HFFc6 (cell line): ENCODE results near the gene C9orf78. TPM values are rescaled to one million over a fixed set of nuclear protein-coding genes. Genes with fewer than 3 reads are reported as not detected.
A peak's percentile ranks its signal among the peaks of the same experiment; 100 is the strongest.

Experiments used
- DNase-seq: peaks from one replicate; pipeline ENCODE4 v3.0.0-alpha.2; 2018
- H3K27ac Mint-ChIP-seq: 2 replicates; pipeline ENCODE4 v1.8.0; 2020; ENCODE audit warnings: mild to moderate bottlenecking, mixed read lengths
- H3K27me3 Mint-ChIP-seq: 2 replicates; pipeline ENCODE4 v1.8.0; 2021; ENCODE audit warnings: mild to moderate bottlenecking, moderate library complexity, mixed read lengths; ENCODE audit not compliant: insufficient read depth
- H3K36me3 Mint-ChIP-seq: 2 replicates; pipeline ENCODE4 v1.8.0; 2021; ENCODE audit warnings: low read depth, mixed read lengths
- H3K4me1 Mint-ChIP-seq: 2 replicates; pipeline ENCODE4 v1.8.0; 2020; ENCODE audit warnings: low read depth, mixed read lengths
- H3K4me3 Mint-ChIP-seq: 2 replicates; pipeline ENCODE4 v1.8.0; 2020; ENCODE audit warnings: mild to moderate bottlenecking, moderate library complexity, mixed read lengths
- H3K9me3 Mint-ChIP-seq: 2 replicates; pipeline ENCODE4 v1.8.0; 2020; ENCODE audit warnings: mild to moderate bottlenecking, mixed read lengths
- CTCF ChIP-seq: fragments of 200-600 bp; sonication (generic); IDR thresholded peaks from 2 replicates; pipeline ENCODE4 v1.5.0; 2021; ENCODE audit warnings: antibody characterized with exemption, mild to moderate bottlenecking
- microRNA-seq: library from miRNA; unstranded; fragments of <30 nt; microRNA quantifications from one replicate; pipeline ENCODE4, GENCODE V29; 2019
- total RNA-seq, 6 experiments: library from RNA; stranded (reverse); fragmentation: NEBNext Ultra II Directional; extraction: Animal tissue kit (Norgen Biotek cat#: 25700); gene quantifications; 2 replicates in 1 of 6; 3 replicates in 5 of 6; pipeline ENCODE4 v1.2.3, GENCODE V29; 2021

The C9orf78 gene
- total RNA-seq, 6 experiments from 2014 or later: 42.8 to 52.7 (median 48.5) TPM

- no peak for TF ChIP-seq CTCF
- Mint-ChIP-seq H3K27me3 (peaks cover 1% of the 10 kb centered on the region; the same call in 1 of the 2 replicates), H3K36me3 (no peaks in the 10 kb centered on the region), H3K4me1 (peaks cover 41% of the 10 kb centered on the region), H3K4me3 (no peak overlapping the region), H3K9me3 (no peaks in the 10 kb centered on the region), H3K27ac (no peak overlapping the region)
- DNase-seq: no peak
Observed at GRCh38 chr9:129779560-129780190, 55.4 kb downstream of the C9orf78 start.

GRCh38 chr9:129778469-129778868 is 56.6 kb downstream of the C9orf78 start:
- no peak for TF ChIP-seq CTCF
- Mint-ChIP-seq H3K9me3 (no peaks in the 10 kb centered on the region), H3K27me3 (peaks cover 1% of the 10 kb centered on the region; the same call in 1 of the 2 replicates), H3K27ac (no peak overlapping the region), H3K4me3 (no peak overlapping the region), H3K36me3 (no peaks in the 10 kb centered on the region), H3K4me1 (peaks cover 45% of the 10 kb centered on the region)
- DNase-seq: no peak

- no peaks in the 10 kb centered on the region for H3K36me3 Mint-ChIP-seq
- H3K9me3 Mint-ChIP-seq: no peaks in the 10 kb centered on the region
- peak overlapping the region; percentile 63 for H3K4me3 Mint-ChIP-seq
- no peak for DNase-seq
- peak overlapping the region; percentile 80 for H3K27ac Mint-ChIP-seq
- peaks cover 48% of the 10 kb centered on the region for H3K4me1 Mint-ChIP-seq
- H3K27me3 Mint-ChIP-seq: peaks cover 1% of the 10 kb centered on the region; the same call in 1 of the 2 replicates
- no peak for TF ChIP-seq CTCF
Observed at GRCh38 chr9:129777769-129778130, 57.3 kb downstream of the C9orf78 start.

Small RNA genes lying within 50 kb of the gene (microRNA-seq; reads per million reads assigned to microRNA genes)
- not detected for gene MIR6855

Other genes starting within 250 kb of the C9orf78 start
- gene C9orf50, start 214.2 kb downstream of the C9orf78 start, total RNA-seq: under 1 TPM in 2 of 6 experiments, not detected in 4; 0.14 to 0.20 TPM
- gene NTMT1, start 209.1 kb downstream of the C9orf78 start, total RNA-seq: 10 to 100 TPM; 81.6 to 90.0 (median 87.7) TPM
- gene ASB6, start 193.1 kb downstream of the C9orf78 start, total RNA-seq: 10 to 100 TPM; 28.9 to 33.1 (median 30.6) TPM
- gene PRRX2, start 169.6 kb downstream of the C9orf78 start, total RNA-seq: 100 to 1,000 TPM in 4 of 6 experiments, 10 to 100 TPM in 2; 34.0 to 113 (median 102) TPM
- gene PTGES, start 82.2 kb downstream of the C9orf78 start, total RNA-seq: 10 to 100 TPM; 11.3 to 29.6 (median 26.0) TPM
- 10 to 100 TPM; 31.6 to 43.1 (median 36.1) TPM for gene TOR1B, start 32.1 kb downstream of the C9orf78 start, total RNA-seq
- gene TOR1A, start 11.1 kb downstream of the C9orf78 start, total RNA-seq: 10 to 100 TPM; 59.1 to 70.5 (median 67.1) TPM
- 10 to 100 TPM; 24.1 to 35.4 (median 26.2) TPM for gene USP20, start 183 bp upstream of the C9orf78 start, total RNA-seq
- gene FNBP1, start 207.9 kb upstream of the C9orf78 start, total RNA-seq: 10 to 100 TPM; 34.7 to 40.6 (median 35.5) TPM
- gene GPR107, start 218.6 kb upstream of the C9orf78 start, total RNA-seq: 10 to 100 TPM; 44.9 to 51.2 (median 48.5) TPM